ENCODE results near the gene USP5.

The USP5 gene

GRCh38 chr12:6851921-6852650 is at the start of gene USP5:
Gene USP5, plus strand, starts transcription at chr12:6852150. Its CDS starts 30 bp downstream, at chr12:6852180.
- DNase-seq (ENCODE audit: low read depth): peak; percentile 96

- no peak for DNase-seq (ENCODE audit: low read depth)
These were observed 44.8 kb upstream of the USP5 start for GRCh38 chr12:6807170-6807569.

GRCh38 chr12:6809056-6809455 is 42.9 kb upstream of the USP5 start:
- no peak for DNase-seq (ENCODE audit: low read depth)

- no peak for DNase-seq (ENCODE audit: low read depth)
These were observed 41.2 kb upstream of the USP5 start for GRCh38 chr12:6810758-6811157.

GRCh38 chr12:6813363-6813762 is 38.6 kb upstream of the USP5 start:
- DNase-seq (ENCODE audit: low read depth): no peak

- DNase-seq (ENCODE audit: low read depth): no peak
These were observed 35.4 kb upstream of the USP5 start for GRCh38 chr12:6816598-6816997.

- no peak for DNase-seq (ENCODE audit: low read depth)
These were observed 34.9 kb upstream of the USP5 start for GRCh38 chr12:6817098-6817497.

GRCh38 chr12:6817662-6818157 is 34.2 kb upstream of the USP5 start:
- no peak for DNase-seq (ENCODE audit: low read depth)

GRCh38 chr12:6818222-6818621 is 33.7 kb upstream of the USP5 start:
- DNase-seq (ENCODE audit: low read depth): no peak

GRCh38 chr12:6818645-6819044 is 33.3 kb upstream of the USP5 start:
- no peak for DNase-seq (ENCODE audit: low read depth)

- no peak for DNase-seq (ENCODE audit: low read depth)
These were observed 32.6 kb upstream of the USP5 start for GRCh38 chr12:6819106-6820030.

- DNase-seq (ENCODE audit: low read depth): no peak
These were observed 31.8 kb upstream of the USP5 start for GRCh38 chr12:6820166-6820565.

- DNase-seq (ENCODE audit: low read depth): no peak
These were observed 30.1 kb upstream of the USP5 start, which contains the start of gene GPR162 for GRCh38 chr12:6821591-6822425. Gene GPR162, plus strand, starts transcription at chr12:6821821. Its CDS starts 2,078 bp downstream, at chr12:6823899.

GRCh38 chr12:6822426-6823135 is 29.4 kb upstream of the USP5 start:
- DNase-seq (ENCODE audit: low read depth): no peak

- no peak for DNase-seq (ENCODE audit: low read depth)
These were observed 28.5 kb upstream of the USP5 start for GRCh38 chr12:6823182-6824084.

GRCh38 chr12:6824085-6824775 is 27.7 kb upstream of the USP5 start:
- DNase-seq (ENCODE audit: low read depth): no peak

- DNase-seq (ENCODE audit: low read depth): no peak
These were observed 27.0 kb upstream of the USP5 start for GRCh38 chr12:6824901-6825381.

- peak; percentile 72 for DNase-seq (ENCODE audit: low read depth)
These were observed 26.4 kb upstream of the USP5 start for GRCh38 chr12:6825398-6826124.
